Gastrocnemius medialis (tissue), 4 donors: ENCODE data around the gene OCA2. TPM values are rescaled to one million over a fixed set of nuclear protein-coding genes. Genes with fewer than 3 reads are reported as not detected.

Experiments
- ATAC-seq, 2 donors: fragments of 150-250 bp; one replicate each; pipeline ENCODE4 v1.9.1; 2016
- DNase-seq, 2 donors: peaks; one replicate each; pipeline ENCODE4 v3.0.0-alpha.2; 2019
- H3K27ac ChIP-seq, 4 donors: fragments of 200-600 bp; sonication (generic); 1 replicate in 1 of 4; 2 replicates in 3 of 4; pipeline ENCODE4 v1.5.1; 2016 to 2018; ENCODE audit warnings: mild to moderate bottlenecking in 2 of 4, moderate library complexity in 1 of 4
- H3K27me3 ChIP-seq, 3 donors: fragments of 200-600 bp; sonication (generic) in 2 of 3; 1 replicate in 1 of 3; 2 replicates in 2 of 3; pipeline versions ENCODE4 v1.5.1 to v1.6.0; 2016 to 2019; ENCODE audit warnings: mild to moderate bottlenecking in 1 of 3, moderate library complexity in 1 of 3
- H3K36me3 ChIP-seq, 2 donors: fragments of 200-600 bp; sonication (generic) in 1 of 2; one replicate each; pipeline ENCODE4 v1.5.1; 2017 to 2018
- H3K4me1 ChIP-seq, 2 donors: fragments of 200-600 bp; sonication (generic) in 1 of 2; one replicate each; pipeline ENCODE4 v1.5.1; 2016 to 2017; ENCODE audit warnings: mild to moderate bottlenecking in 2 of 2
- H3K4me3 ChIP-seq, 4 donors: fragments of 200-600 bp; sonication (generic) in 3 of 4; 1 replicate in 1 of 4; 2 replicates in 3 of 4; pipeline ENCODE4 v1.5.1; 2016 to 2019; ENCODE audit warnings: mild to moderate bottlenecking in 2 of 4
- H3K9me3 ChIP-seq, 3 donors: fragments of 200-600 bp; sonication (generic) in 2 of 3; 1 replicate in 1 of 3; 2 replicates in 2 of 3; pipeline ENCODE4 v1.5.1; 2016 to 2019
- POLR2A ChIP-seq, 2 donors: fragments of 450-650 bp; IDR thresholded peaks; one replicate each; pipeline ENCODE4 v1.6.1; 2017; ENCODE audit warnings: antibody characterized with exemption in 2 of 2, mild to moderate bottlenecking in 2 of 2, moderate library complexity in 2 of 2
- in situ Hi-C, 4 donors: fragments of 200-750 bp; cut with MboI; loops; one replicate each; pipeline versions ENCODE4 v1.15.0 to v1.8.0; 2017; ENCODE audit warnings: low sequenced_read_pairs in 4 of 4
- intact Hi-C: fragments of 100-400 bp; cut with DNase I; formaldehyde crosslinking; loops from one replicate; pipeline ENCODE4 v1.15.1; 2023; ENCODE audit warnings: low total_unique reads
- total RNA-seq, 4 donors: library from RNA; depleted of rRNA; stranded (reverse); fragments of >200 nt; gene quantifications; one replicate each; pipeline versions ENCODE4 v1.1.0 to v1.2.3, GENCODE V29; 2016
- TF ChIP-seq, protein P1 (sequence below), 5 experiments: fragments of 450-650 bp in 3 of 5; fragments of 200-600 bp in 2 of 5; sonication (generic) in 2 of 5; IDR thresholded peaks in 4 of 5; conservative IDR thresholded peaks in 1 of 5; 1 replicate in 4 of 5; 2 replicates in 1 of 5; pipeline ENCODE4 v1.5.1; 2016 to 2019; ENCODE audit warnings: antibody characterized with exemption in 5 of 5, mild to moderate bottlenecking in 3 of 5, moderate library complexity in 3 of 5

The OCA2 gene
- total RNA-seq, 4 donors from 2014 or later = 0.16 to 0.63 (median 0.41) TPM; not detected in 1

DNA sequence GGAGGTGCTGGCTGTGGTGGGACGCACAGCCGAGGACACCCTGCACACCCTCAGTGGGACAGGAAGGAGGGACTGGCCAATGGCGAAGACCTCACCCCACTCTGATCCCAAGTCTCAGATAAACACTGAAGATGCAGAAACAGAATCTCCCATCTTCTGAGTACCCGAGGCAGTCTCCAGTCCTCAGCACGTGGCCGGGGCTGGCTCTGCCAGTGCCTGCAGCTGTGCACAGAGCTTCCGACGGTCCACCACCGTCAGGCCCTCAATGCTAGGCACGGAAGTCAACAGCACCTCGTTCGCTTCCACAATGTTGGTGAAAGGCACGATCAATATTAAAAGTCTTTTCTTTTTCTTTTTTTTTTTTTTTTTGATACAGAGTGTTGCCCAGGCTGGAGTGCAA is 16.8 kb upstream of the OCA2 start:
- in situ Hi-C loops = no loop called here
- Histone ChIP-seq H3K9me3 (no peaks in the 10 kb centered on the region), H3K4me3 (no peak overlapping the region), H3K27me3 (no peaks in the 10 kb centered on the region), H3K36me3 (peaks cover 4 to 80% of the 10 kb centered on the region in 2 donors), H3K27ac (no peak overlapping the region), H3K4me1 (no peaks in the 10 kb centered on the region)
- DNase-seq (no peak), ATAC-seq (no peak)
- TF ChIP-seq POLR2A (IDR thresholded peaks at IDR 0.05) = no peak
- TF ChIP-seq, protein P1, sequence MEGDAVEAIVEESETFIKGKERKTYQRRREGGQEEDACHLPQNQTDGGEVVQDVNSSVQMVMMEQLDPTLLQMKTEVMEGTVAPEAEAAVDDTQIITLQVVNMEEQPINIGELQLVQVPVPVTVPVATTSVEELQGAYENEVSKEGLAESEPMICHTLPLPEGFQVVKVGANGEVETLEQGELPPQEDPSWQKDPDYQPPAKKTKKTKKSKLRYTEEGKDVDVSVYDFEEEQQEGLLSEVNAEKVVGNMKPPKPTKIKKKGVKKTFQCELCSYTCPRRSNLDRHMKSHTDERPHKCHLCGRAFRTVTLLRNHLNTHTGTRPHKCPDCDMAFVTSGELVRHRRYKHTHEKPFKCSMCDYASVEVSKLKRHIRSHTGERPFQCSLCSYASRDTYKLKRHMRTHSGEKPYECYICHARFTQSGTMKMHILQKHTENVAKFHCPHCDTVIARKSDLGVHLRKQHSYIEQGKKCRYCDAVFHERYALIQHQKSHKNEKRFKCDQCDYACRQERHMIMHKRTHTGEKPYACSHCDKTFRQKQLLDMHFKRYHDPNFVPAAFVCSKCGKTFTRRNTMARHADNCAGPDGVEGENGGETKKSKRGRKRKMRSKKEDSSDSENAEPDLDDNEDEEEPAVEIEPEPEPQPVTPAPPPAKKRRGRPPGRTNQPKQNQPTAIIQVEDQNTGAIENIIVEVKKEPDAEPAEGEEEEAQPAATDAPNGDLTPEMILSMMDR (IDR thresholded peaks at IDR 0.05 in 4 of 5, conservative IDR thresholded peaks at IDR 0.05 in 1 of 5) = no peak
- intact Hi-C loops = no loop called here

DNA sequence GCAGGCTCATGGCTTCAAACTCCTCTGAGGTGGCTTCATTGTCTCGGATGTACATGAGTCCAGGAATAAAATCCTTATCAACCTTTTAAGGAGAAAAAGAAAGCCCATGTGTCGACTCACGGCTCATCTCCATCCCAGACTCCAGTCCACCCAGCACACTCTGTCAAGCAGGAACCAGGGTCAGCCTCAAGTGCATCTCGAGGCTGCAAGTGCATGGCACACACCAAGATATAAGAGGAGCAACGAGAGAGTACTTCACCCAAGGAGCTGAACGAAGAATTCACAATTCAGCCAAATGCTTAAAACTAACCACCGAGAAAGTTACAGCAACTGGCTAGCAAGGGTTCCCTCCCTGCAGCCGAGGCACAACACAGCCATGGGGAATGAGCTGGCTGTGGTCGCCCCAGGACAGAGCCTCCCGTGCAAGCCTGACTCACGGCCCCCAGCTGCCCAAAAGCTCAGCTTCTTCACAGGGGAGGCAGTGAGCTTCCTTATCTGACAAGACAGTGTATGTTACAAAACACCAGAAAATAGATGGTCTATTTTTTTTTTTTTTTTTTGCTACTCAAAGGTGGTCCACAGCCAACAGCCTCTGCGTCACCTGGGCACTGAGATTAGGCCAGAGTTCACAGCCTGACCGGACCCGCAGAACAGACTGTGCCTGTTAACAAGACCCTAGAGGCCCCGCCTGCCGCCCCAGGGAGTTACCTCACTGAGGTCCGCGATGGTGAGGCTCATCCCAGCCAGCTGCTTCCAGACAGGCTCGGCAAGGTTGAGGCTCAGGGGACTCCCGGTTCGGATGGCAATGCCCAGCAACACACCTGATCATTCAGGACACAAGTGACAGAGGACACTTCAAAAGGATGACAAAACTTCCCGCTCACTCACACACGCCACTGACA is 15.9 kb upstream of the OCA2 start:
- H3K4me1 ChIP-seq = no peaks in the 10 kb centered on the region
- H3K36me3 ChIP-seq = peaks cover 4 to 71% of the 10 kb centered on the region in 2 donors
- intact Hi-C loops = no loop called here
- in situ Hi-C loops = no loop called here
- no peaks in the 10 kb centered on the region for H3K9me3 ChIP-seq
- TF ChIP-seq, protein P1 (IDR thresholded peaks at IDR 0.05 in 4 of 5, conservative IDR thresholded peaks at IDR 0.05 in 1 of 5) = no peak
- no peak for TF ChIP-seq POLR2A (IDR thresholded peaks at IDR 0.05)
- no peaks in the 10 kb centered on the region for H3K27me3 ChIP-seq
- H3K27ac ChIP-seq = no peak overlapping the region
- H3K4me3 ChIP-seq = no peak overlapping the region
- ATAC-seq (no peak), DNase-seq (no peak)

DNA sequence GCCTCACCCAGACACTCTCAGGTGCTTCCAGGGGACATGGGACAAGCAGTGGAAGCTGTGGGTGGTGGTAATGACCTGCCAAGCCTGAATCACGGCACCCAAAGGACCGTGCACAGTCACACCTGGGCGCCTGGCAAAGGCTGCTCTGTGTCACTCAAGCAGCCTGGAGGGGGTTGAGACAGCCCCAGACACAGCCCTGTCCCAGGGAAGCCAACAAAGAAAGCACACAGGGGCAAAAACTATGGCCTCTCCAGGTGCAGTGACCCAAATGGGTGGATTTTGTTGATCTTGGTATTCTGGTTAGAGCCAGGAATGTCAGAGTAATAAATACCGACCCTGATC is 15.0 kb upstream of the OCA2 start:
- no peak for ATAC-seq
- in situ Hi-C loops = no loop called here
- TF ChIP-seq, protein P1 (IDR thresholded peaks at IDR 0.05 in 4 of 5, conservative IDR thresholded peaks at IDR 0.05 in 1 of 5) = no peak
- no peak for TF ChIP-seq POLR2A (IDR thresholded peaks at IDR 0.05)
- no peak for DNase-seq
- Histone ChIP-seq H3K27ac (no peak overlapping the region), H3K36me3 (peaks cover 4 to 68% of the 10 kb centered on the region in 2 donors), H3K4me1 (no peaks in the 10 kb centered on the region), H3K4me3 (no peak overlapping the region), H3K9me3 (no peaks in the 10 kb centered on the region), H3K27me3 (no peaks in the 10 kb centered on the region)
- intact Hi-C loops = no loop called here

DNA sequence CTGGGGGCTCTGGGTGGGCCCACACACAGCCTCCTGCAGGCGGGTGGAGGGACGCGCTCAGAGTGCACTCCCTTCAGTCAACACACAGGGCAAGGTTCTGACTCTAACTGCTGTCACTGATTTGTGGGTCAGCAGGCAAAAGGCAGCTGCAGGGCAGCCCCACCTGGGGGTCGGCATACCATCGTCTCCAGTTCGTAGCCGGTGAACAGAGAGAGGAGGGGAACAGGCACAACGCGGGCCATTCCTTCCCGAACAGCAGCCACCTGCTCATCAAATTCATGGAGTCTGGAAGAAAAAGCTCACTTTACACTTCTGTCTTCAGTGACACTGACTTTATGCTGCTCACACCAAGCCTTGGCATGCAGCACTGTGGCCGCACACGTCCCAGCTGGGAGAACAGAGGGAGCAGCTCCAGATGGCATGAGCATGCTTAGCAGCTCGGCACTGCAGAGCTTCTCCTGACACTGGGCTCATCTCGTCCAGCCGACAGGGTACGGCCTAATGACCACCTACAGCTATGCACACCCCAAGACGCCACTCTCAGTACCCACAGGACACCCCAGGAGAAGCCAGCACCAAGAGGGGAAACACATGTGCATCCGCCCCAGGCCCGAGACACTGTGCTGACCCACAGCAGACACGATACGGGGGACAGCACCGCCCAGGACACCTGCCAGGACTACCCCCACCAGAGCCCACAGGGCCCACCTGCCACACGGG is 14.4 kb upstream of the OCA2 start:
- no peak for ATAC-seq
- DNase-seq = no peak
- H3K27ac ChIP-seq = no peak overlapping the region
- intact Hi-C loops = no loop called here
- in situ Hi-C loops = no loop called here
- H3K9me3 ChIP-seq = no peaks in the 10 kb centered on the region
- no peaks in the 10 kb centered on the region for H3K27me3 ChIP-seq
- TF ChIP-seq, protein P1 (IDR thresholded peaks at IDR 0.05 in 4 of 5, conservative IDR thresholded peaks at IDR 0.05 in 1 of 5) = no peak
- TF ChIP-seq POLR2A (IDR thresholded peaks at IDR 0.05) = no peak
- H3K36me3 ChIP-seq = peaks cover 4 to 65% of the 10 kb centered on the region in 2 donors
- H3K4me1 ChIP-seq = no peaks in the 10 kb centered on the region
- no peak overlapping the region for H3K4me3 ChIP-seq
